ENCODE results near the gene CKAP2L.

The CKAP2L gene

DNA sequence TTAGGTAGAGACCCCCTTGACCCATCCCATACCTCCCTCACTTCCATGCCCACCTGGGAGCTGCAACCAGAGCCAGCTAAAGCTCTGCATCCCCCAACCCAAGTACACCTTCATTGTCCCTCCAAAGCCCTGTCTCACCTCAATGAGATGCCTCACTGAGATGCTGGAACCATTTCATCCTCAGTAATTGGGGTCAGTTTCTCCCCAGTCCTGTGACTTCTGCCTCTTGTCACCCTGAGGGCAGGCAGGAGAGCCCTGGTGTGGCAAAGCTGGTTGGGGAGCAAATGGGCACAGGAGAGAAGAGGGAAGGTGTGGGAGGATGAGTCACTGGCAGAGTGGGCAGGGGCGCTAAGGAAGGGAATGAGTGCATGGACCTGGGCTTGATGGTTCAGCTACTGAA, 71.5 kb downstream of the CKAP2L start:
- no peak for TF ChIP-seq CTCF (IDR thresholded peaks at IDR 0.05; ENCODE audit: low read depth, low read length)
- no peak for DNase-seq (ENCODE audit: extremely low read depth, low read depth)

GRCh38 chr2:112692495-112692911, 71.9 kb downstream of the CKAP2L start:
- no peak for TF ChIP-seq CTCF (IDR thresholded peaks at IDR 0.05; ENCODE audit: low read depth, low read length)
- DNase-seq (ENCODE audit: extremely low read depth, low read depth) = peak; percentile 76

GRCh38 chr2:112691881-112692281, 72.5 kb downstream of the CKAP2L start:
- no peak for DNase-seq (ENCODE audit: extremely low read depth, low read depth)
- TF ChIP-seq CTCF (IDR thresholded peaks at IDR 0.05; ENCODE audit: low read depth, low read length) = no peak

- TF ChIP-seq CTCF (IDR thresholded peaks at IDR 0.05; ENCODE audit: low read depth, low read length) = peak; percentile 52
- DNase-seq (ENCODE audit: extremely low read depth, low read depth) = no peak
These were observed 73.5 kb downstream of the CKAP2L start for GRCh38 chr2:112690853-112691401.

DNA sequence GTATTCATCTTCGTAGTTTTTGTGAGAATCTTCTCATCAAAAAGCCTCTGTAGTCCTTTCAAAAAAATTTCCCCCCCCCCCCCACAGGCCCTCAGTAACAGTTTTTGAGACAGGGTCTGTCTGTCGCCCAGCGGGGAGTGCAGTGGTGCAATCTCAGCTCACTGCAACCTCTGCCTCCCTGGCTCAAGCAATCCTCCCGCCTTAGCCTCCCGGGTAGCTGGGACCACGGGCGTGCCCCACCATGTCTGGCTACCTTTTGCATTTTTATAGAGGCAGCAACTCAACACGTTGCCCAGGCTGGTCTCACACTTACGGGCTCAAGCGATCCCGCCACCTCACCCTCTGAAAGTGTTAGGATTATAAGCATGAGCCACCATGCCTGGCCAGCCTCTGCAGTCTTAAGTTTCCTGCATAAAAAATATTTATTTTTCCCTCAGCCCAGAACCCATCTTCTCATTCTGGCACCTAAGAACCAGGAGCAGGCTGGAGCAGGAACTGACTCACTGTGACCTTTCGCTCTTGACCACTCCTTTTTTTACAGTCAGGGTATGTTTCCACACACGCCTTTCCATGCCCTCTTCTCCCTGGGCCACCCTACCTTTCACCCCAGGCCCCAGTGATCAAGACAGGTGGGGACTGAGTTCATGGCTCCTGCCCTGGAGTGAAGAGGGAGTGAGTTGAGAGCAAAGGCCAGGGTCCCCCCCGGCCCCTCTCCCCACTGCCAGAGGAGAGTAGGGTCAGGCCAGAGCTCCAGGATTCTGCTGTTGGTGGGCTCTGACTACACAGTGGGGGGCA, 76.1 kb downstream of the CKAP2L start:
- no peak for DNase-seq (ENCODE audit: extremely low read depth, low read depth)

GRCh38 chr2:112687522-112687921, 76.9 kb downstream of the CKAP2L start:
- no peak for TF ChIP-seq CTCF (IDR thresholded peaks at IDR 0.05; ENCODE audit: low read depth, low read length)
- no peak for DNase-seq (ENCODE audit: extremely low read depth, low read depth)

More for the DNA sequence above, 76.1 kb downstream of the CKAP2L start:
- no peak for TF ChIP-seq CTCF (IDR thresholded peaks at IDR 0.05; ENCODE audit: low read depth, low read length)

Data from AG09319 (cell line).